Measurements from ENCODE around the gene PTPRN2. TPM values are rescaled to one million over a fixed set of nuclear protein-coding genes. Genes with fewer than 3 reads are reported as not detected.
A peak's percentile ranks its signal among the peaks of the same experiment; 100 is the strongest.

Gene PTPRN2
- total RNA-seq, 1 experiment from 2014 or later = 1.7 TPM

DNA sequence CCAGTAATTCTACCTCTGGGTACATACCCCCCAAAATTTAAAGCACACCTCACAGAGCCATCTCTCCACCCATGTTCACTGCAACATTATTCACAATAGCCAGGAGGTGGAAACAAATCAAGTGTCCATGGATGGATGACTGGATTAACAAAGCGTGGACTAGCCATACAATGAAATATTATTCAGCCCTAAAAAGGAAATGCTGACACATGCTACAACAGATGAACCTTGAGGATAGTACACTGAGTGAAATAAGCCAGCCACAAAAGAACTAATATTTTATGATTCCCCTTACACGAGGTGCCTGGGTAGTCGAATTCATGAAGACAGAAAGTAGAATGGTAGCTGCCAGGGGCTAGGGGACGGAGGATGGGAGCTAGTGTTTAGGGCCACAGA lies 31.1 kb upstream of the PTPRN2 start:
- H3K9me2 ChIP-seq (replicated peaks; ENCODE audit: insufficient read depth, low read length) = no peaks in the 10 kb centered on the region
- 0 out of 2 replicates have a peak, but pooled peaks cover 3% of the 10 kb centered on the region for H3K79me2 ChIP-seq (ENCODE audit: low read length)
- no peak overlapping the region for H3K9ac ChIP-seq (ENCODE audit: low read length)
- H2AFZ ChIP-seq (ENCODE audit: low read length) = no peak overlapping the region
- peaks cover 23% of the 10 kb centered on the region for H3K4me1 ChIP-seq (ENCODE audit: low read length)
- peaks cover 7% of the 10 kb centered on the region; the same call in 1 of the 2 replicates for H3K36me3 ChIP-seq (ENCODE audit: insufficient read depth, low read length)
- no peaks in the 10 kb centered on the region for H3K9me3 ChIP-seq (ENCODE audit: low read length)
- no peaks in the 10 kb centered on the region; the same call in 1 of the 2 replicates for H4K20me1 ChIP-seq (ENCODE audit: insufficient read depth, low read depth, low read length)
- H3K27ac ChIP-seq (ENCODE audit: low read length) = no peak overlapping the region
- H3K27me3 ChIP-seq (ENCODE audit: low read length) = no peaks in the 10 kb centered on the region
- no peak overlapping the region for H3K4me3 ChIP-seq (ENCODE audit: low read length)
- no peak for DNase-seq
- H3K4me2 ChIP-seq (ENCODE audit: low read depth, low read length, poor library complexity, severe bottlenecking) = no peak overlapping the region

DNA sequence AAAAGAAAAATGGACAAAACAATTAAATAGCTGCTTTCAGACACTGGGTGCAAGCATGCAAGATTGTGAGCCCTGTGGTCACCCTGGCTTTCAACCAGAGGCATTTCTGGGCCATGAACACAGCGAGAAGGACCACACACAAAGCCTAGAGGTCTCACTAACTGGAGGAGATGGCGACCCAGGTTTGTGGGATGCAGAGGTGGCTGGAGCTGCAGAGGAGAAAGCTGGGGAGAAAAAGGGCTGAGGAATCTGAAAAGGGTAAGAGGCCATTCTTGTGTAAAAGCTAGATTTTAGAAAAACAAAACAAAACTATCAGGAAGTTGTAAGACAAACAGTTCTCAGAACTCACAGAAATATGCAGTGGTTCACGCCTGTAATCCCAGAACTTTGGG lies 30.1 kb upstream of the PTPRN2 start:
- H3K9me2 ChIP-seq (replicated peaks; ENCODE audit: insufficient read depth, low read length) = no peaks in the 10 kb centered on the region
- DNase-seq = no peak
- H3K9me3 ChIP-seq (ENCODE audit: low read length) = no peaks in the 10 kb centered on the region
- peaks cover 7% of the 10 kb centered on the region; the same call in 1 of the 2 replicates for H3K36me3 ChIP-seq (ENCODE audit: insufficient read depth, low read length)
- no peaks in the 10 kb centered on the region; the same call in 1 of the 2 replicates for H4K20me1 ChIP-seq (ENCODE audit: insufficient read depth, low read depth, low read length)
- peaks cover 33% of the 10 kb centered on the region for H3K4me1 ChIP-seq (ENCODE audit: low read length)
- no peak overlapping the region for H3K27ac ChIP-seq (ENCODE audit: low read length)
- no peak overlapping the region for H3K4me2 ChIP-seq (ENCODE audit: low read depth, low read length, poor library complexity, severe bottlenecking)
- H3K27me3 ChIP-seq (ENCODE audit: low read length) = no peaks in the 10 kb centered on the region
- no peak overlapping the region for H3K9ac ChIP-seq (ENCODE audit: low read length)
- peaks cover 7% of the 10 kb centered on the region for H3K79me2 ChIP-seq (ENCODE audit: low read length)
- no peak overlapping the region for H3K4me3 ChIP-seq (ENCODE audit: low read length)
- H2AFZ ChIP-seq (ENCODE audit: low read length) = no peak overlapping the region

DNA sequence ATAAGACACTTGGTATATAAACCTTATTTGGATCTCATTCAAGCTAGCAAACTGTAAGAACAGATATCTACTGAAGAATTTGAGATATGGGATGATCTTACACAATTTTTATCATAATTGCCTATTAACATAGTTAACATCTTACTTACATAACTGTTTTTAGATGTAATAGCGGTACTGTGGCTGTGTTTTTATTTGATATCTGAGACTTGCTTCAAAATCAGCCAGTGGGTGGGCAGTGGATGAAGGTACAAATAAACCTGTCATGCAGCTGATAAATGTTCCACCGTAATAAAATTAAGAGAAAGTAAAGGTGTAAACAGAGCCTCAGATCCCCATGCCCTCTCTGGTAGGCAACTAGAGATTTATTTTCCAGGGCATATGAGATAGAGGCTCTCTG lies 28.4 kb upstream of the PTPRN2 start:
- no peaks in the 10 kb centered on the region for H3K9me2 ChIP-seq (replicated peaks; ENCODE audit: insufficient read depth, low read length)
- H3K4me1 ChIP-seq (ENCODE audit: low read length) = peaks cover 37% of the 10 kb centered on the region
- H2AFZ ChIP-seq (ENCODE audit: low read length) = no peak overlapping the region
- H3K9ac ChIP-seq (ENCODE audit: low read length) = no peak overlapping the region
- H3K9me3 ChIP-seq (ENCODE audit: low read length) = no peaks in the 10 kb centered on the region
- no peaks in the 10 kb centered on the region for H3K27me3 ChIP-seq (ENCODE audit: low read length)
- no peak overlapping the region for H3K4me2 ChIP-seq (ENCODE audit: low read depth, low read length, poor library complexity, severe bottlenecking)
- no peak overlapping the region for H3K27ac ChIP-seq (ENCODE audit: low read length)
- no peak overlapping the region for H3K4me3 ChIP-seq (ENCODE audit: low read length)
- H3K36me3 ChIP-seq (ENCODE audit: insufficient read depth, low read length) = peaks cover 14% of the 10 kb centered on the region
- H4K20me1 ChIP-seq (ENCODE audit: insufficient read depth, low read depth, low read length) = no peaks in the 10 kb centered on the region; the same call in 1 of the 2 replicates
- H3K79me2 ChIP-seq (ENCODE audit: low read length) = peaks cover 10% of the 10 kb centered on the region
- DNase-seq = no peak

DNA sequence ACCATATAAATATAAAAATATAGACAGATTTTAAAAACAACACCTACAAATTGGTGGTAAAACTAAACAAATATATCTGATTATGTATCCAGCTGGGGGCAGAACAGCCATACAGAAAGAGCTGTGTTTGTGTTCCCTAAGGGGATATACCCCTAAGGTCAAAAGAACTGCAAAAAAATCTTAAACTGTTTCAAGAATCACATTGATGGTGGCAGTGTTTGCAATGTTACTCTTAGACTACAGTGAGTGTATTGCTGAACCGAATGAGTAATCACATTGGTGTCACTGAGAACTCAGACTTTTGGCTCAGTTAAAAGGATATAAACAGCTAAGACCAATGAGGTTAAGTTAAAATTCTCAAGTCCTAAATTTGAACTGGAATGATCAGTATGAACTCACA lies 27.1 kb upstream of the PTPRN2 start:
- H3K9ac ChIP-seq (ENCODE audit: low read length) = no peak overlapping the region
- no peaks in the 10 kb centered on the region for H3K9me3 ChIP-seq (ENCODE audit: low read length)
- H3K4me3 ChIP-seq (ENCODE audit: low read length) = no peak overlapping the region
- H3K4me1 ChIP-seq (ENCODE audit: low read length) = peaks cover 37% of the 10 kb centered on the region
- H3K27me3 ChIP-seq (ENCODE audit: low read length) = no peaks in the 10 kb centered on the region
- peak; percentile 50 for DNase-seq
- H4K20me1 ChIP-seq (ENCODE audit: insufficient read depth, low read depth, low read length) = no peaks in the 10 kb centered on the region; the same call in 1 of the 2 replicates
- no peaks in the 10 kb centered on the region for H3K9me2 ChIP-seq (replicated peaks; ENCODE audit: insufficient read depth, low read length)
- no peak overlapping the region for H2AFZ ChIP-seq (ENCODE audit: low read length)
- peak overlapping the region; percentile 66 for H3K4me2 ChIP-seq (ENCODE audit: low read depth, low read length, poor library complexity, severe bottlenecking)
- H3K36me3 ChIP-seq (ENCODE audit: insufficient read depth, low read length) = peaks cover 14% of the 10 kb centered on the region
- H3K27ac ChIP-seq (ENCODE audit: low read length) = peak overlapping the region; percentile 88
- H3K79me2 ChIP-seq (ENCODE audit: low read length) = peaks cover 10% of the 10 kb centered on the region

DNA sequence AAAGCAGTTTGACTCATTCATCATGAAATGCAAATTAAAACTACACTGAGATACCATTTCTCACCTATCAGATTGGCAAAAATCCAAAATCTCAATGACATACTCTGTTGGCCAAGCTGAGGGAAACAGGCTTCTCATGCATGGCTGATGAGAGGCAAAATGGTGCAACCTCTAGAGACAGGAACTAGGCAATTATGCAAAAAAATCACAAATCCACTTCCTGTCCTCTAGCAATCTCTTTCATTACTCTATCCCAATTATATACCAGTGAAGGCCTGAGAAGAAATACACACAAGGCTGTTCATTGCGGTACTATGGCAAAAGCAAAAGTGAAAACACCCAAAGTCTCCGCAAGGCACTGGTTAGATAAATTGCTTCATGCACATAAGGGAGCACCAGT lies 25.9 kb upstream of the PTPRN2 start:
- peak overlapping the region; percentile 88 for H3K27ac ChIP-seq (ENCODE audit: low read length)
- peaks cover 10% of the 10 kb centered on the region for H3K79me2 ChIP-seq (ENCODE audit: low read length)
- peaks cover 17% of the 10 kb centered on the region for H3K36me3 ChIP-seq (ENCODE audit: insufficient read depth, low read length)
- H3K27me3 ChIP-seq (ENCODE audit: low read length) = no peaks in the 10 kb centered on the region
- peak; percentile 98 for DNase-seq
- no peak overlapping the region for H3K9ac ChIP-seq (ENCODE audit: low read length)
- H2AFZ ChIP-seq (ENCODE audit: low read length) = no peak overlapping the region
- H3K9me2 ChIP-seq (replicated peaks; ENCODE audit: insufficient read depth, low read length) = no peaks in the 10 kb centered on the region
- H3K4me2 ChIP-seq (ENCODE audit: low read depth, low read length, poor library complexity, severe bottlenecking) = peak overlapping the region; percentile 66
- peaks cover 37% of the 10 kb centered on the region for H3K4me1 ChIP-seq (ENCODE audit: low read length)
- no peaks in the 10 kb centered on the region for H3K9me3 ChIP-seq (ENCODE audit: low read length)
- peak overlapping the region; percentile 52; the same call in 1 of the 2 replicates for H3K4me3 ChIP-seq (ENCODE audit: low read length)
- no peaks in the 10 kb centered on the region; the same call in 1 of the 2 replicates for H4K20me1 ChIP-seq (ENCODE audit: insufficient read depth, low read depth, low read length)

DNA sequence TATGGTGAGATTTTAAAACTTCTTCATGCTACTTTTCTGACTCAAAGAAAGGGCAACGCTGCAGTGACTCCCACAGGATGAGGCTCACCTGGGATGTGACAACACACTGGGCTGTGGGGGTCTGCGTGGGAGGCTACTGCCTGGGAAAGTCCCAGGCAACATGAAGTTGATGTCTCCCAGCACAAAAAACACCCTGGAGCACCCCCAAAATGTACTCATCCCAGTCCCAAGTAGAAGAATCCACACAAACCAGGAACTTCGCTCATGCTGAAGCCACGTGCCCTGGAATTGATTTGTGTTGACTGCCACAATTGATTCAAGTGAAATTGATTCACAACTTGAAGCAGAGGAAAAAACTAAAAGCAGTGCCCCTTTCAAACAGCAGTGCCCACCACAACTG lies 24.9 kb upstream of the PTPRN2 start:
- peak overlapping the region; percentile 88 for H3K27ac ChIP-seq (ENCODE audit: low read length)
- no peaks in the 10 kb centered on the region for H3K9me2 ChIP-seq (replicated peaks; ENCODE audit: insufficient read depth, low read length)
- H3K9ac ChIP-seq (ENCODE audit: low read length) = peak overlapping the region; percentile 49; the same call in 1 of the 2 replicates

DNA sequence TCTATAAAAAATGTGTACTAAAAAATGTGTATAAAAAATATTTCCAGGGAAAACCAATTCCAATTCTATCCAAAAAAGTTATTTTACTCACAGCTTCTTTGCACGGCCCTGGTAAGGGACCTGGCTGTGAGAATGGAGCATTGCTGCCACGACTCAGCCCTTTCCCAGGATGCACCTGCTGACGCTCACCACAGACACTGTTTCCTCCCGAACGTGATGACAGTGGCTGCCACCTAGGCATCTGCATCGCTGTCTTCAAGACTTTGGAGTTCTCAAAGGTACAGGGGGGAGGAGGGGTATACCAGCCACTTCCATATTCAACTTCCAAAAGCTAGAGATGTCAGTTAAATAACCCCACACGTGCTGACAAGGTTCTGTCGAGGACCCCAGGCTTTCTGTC lies 23.9 kb upstream of the PTPRN2 start:
- H3K9me2 ChIP-seq (replicated peaks; ENCODE audit: insufficient read depth, low read length) = no peaks in the 10 kb centered on the region
- no peak overlapping the region for H3K4me3 ChIP-seq (ENCODE audit: low read length)
- no peaks in the 10 kb centered on the region for H3K27me3 ChIP-seq (ENCODE audit: low read length)
- no peak overlapping the region for H2AFZ ChIP-seq (ENCODE audit: low read length)
- peaks cover 10% of the 10 kb centered on the region for H3K79me2 ChIP-seq (ENCODE audit: low read length)
- H3K9me3 ChIP-seq (ENCODE audit: low read length) = no peaks in the 10 kb centered on the region
- no peak overlapping the region for H3K27ac ChIP-seq (ENCODE audit: low read length)
- no peak for DNase-seq
- no peaks in the 10 kb centered on the region; the same call in 1 of the 2 replicates for H4K20me1 ChIP-seq (ENCODE audit: insufficient read depth, low read depth, low read length)
- peaks cover 28% of the 10 kb centered on the region for H3K36me3 ChIP-seq (ENCODE audit: insufficient read depth, low read length)
- H3K4me1 ChIP-seq (ENCODE audit: low read length) = peaks cover 37% of the 10 kb centered on the region
- H3K4me2 ChIP-seq (ENCODE audit: low read depth, low read length, poor library complexity, severe bottlenecking) = no peak overlapping the region
- no peak overlapping the region for H3K9ac ChIP-seq (ENCODE audit: low read length)

More for the DNA sequence above, 24.9 kb upstream of the PTPRN2 start:
- Histone ChIP-seq H4K20me1 (ENCODE audit: insufficient read depth, low read depth, low read length) (no peaks in the 10 kb centered on the region; the same call in 1 of the 2 replicates), H3K4me2 (ENCODE audit: low read depth, low read length, poor library complexity, severe bottlenecking) (peak overlapping the region; percentile 66), H3K4me1 (ENCODE audit: low read length) (peaks cover 37% of the 10 kb centered on the region), H2AFZ (ENCODE audit: low read length) (no peak overlapping the region), H3K27me3 (ENCODE audit: low read length) (no peaks in the 10 kb centered on the region), H3K36me3 (ENCODE audit: insufficient read depth, low read length) (peaks cover 24% of the 10 kb centered on the region), H3K4me3 (ENCODE audit: low read length) (peak overlapping the region; percentile 52; the same call in 1 of the 2 replicates), H3K9me3 (ENCODE audit: low read length) (no peaks in the 10 kb centered on the region), H3K79me2 (ENCODE audit: low read length) (peaks cover 10% of the 10 kb centered on the region)
- DNase-seq = no peak

DNA sequence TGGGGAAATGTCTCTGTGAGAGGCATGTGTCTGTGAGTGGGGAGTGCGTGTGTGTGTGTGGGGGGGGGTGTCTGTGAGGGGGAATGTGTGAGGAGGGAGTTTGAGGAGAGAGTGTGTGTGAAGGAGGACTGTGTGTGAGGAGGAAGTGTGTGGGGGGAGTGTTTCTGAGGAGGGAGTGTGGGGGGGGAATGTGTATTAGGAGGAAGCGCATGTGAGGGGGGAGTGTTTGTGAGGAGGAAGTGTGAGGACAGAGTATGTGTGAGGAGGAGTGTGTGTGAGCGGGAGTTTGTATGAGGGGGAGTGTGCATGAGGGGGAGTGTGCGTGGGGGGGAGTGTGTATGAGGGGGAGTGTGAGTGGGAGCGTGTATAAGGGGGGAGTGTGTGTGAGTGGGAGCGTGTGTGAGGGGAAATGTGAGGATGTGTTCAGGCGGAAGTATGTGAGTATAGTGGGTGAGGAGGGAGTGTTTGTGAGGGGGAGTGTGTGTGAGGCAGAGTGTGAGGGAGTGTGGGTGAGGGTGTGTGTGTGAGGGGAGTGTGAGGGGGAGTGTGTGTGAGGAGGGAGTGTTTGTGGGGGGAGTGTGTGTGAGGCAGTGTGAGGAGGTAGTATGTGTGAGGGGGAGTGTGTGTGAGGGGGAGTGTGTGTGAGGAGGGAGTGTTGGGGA lies 21.8 kb upstream of the PTPRN2 start:
- H3K4me1 ChIP-seq (ENCODE audit: low read length) = peaks cover 21% of the 10 kb centered on the region
- peaks cover 21% of the 10 kb centered on the region for H3K36me3 ChIP-seq (ENCODE audit: insufficient read depth, low read length)
- no peaks in the 10 kb centered on the region for H4K20me1 ChIP-seq (ENCODE audit: insufficient read depth, low read depth, low read length)
- no peaks in the 10 kb centered on the region for H3K9me3 ChIP-seq (ENCODE audit: low read length)
- H2AFZ ChIP-seq (ENCODE audit: low read length) = no peak overlapping the region
- no peaks in the 10 kb centered on the region for H3K27me3 ChIP-seq (ENCODE audit: low read length)
- no peak overlapping the region for H3K4me2 ChIP-seq (ENCODE audit: low read depth, low read length, poor library complexity, severe bottlenecking)
- no peak for DNase-seq
- H3K27ac ChIP-seq (ENCODE audit: low read length) = no peak overlapping the region
- H3K9me2 ChIP-seq (replicated peaks; ENCODE audit: insufficient read depth, low read length) = no peaks in the 10 kb centered on the region
- peaks cover 7% of the 10 kb centered on the region for H3K79me2 ChIP-seq (ENCODE audit: low read length)
- H3K4me3 ChIP-seq (ENCODE audit: low read length) = no peak overlapping the region
- no peak overlapping the region for H3K9ac ChIP-seq (ENCODE audit: low read length)
